ENCODE data around the gene DCTN1.

DCTN1 gene

DNA sequence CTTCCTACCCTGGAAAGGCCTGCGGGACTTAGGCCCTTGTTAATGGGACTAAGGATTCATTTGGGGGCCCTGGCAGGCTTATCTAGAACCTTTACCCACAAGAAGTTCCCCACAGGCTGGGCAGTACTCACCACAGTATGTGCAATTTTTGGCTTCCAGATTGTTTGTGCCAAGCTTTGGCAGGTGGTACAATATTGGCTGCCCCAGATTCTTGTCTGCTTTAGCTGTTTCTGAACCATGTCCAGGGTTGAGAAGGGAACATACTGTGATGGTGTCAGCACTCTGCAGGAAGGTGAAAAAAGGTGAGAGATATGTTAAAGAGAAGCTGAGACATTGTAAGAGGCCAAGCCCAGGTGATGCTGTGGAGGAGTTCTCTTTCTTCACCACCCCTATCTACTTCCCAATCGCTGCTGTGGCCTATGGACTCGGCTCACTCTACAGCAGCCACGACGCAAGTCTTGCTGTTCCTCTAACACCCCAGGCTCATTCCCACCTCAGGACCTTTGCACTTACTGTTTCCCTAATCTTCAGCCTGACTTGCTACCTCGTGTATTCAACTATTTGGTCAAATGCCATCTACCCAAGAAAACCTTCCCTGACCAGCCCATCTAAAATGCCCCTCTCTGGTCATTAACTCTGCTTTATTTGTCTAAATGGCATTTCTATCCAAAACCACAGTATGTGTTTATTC, 46.1 kb downstream of the DCTN1 start:
- in situ Hi-C loops (cut with MboI; ENCODE audit: low pct_unique_long_range_greater_than_20kb, low sequenced_read_pairs): no loop called here
- no peak for DNase-seq

DNA sequence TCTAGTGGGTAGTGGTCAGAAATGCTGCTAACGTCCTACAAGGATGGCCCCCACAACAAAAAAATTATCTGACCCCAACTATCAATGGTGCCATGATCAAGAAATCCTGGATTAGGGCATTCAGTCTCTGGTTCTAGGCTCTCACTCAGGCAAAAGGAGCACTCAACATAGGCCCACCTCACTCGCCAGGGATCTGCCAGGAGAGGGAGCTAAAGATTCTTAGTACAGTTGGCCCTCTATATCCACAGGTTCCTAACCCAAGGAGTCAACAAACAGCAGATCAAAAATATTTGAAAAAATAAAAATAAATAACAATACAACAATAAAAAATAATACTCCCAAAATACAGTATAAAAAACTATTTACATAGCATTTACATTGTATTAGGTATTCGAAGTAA, 46.9 kb downstream of the DCTN1 start:
- peak; percentile 63 for DNase-seq
- in situ Hi-C loops (cut with MboI; ENCODE audit: low pct_unique_long_range_greater_than_20kb, low sequenced_read_pairs): no loop called here

DNA sequence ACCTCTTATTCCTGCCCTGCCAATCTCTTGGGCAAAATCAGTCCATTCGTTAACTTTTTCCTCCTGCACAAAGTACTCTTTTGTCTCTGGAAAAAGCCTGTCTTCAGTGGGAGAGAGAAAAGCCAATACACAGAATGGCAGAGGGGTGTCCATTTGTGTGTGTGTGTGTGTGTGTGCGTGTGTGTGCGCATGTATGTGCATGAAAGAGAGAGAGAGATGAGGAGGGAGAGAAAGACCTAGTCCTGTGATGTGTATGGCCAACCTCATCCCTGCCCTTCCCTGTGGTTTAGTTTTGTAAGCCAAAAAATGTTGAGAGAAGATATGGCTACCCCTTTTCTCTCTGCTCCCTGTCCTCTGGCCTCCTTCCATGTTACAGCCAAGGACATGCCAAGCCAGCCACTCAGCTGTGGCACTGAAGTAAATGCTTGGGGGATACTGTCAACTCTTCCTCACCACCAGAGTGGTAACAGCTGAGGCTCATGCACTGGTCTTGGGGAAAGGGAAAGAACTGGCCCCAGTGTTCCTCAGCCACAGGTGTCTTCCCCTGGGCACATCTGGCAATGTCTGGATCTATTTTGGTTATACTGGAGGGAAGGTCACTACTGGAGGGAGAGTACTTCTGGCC, 47.4 kb downstream of the DCTN1 start:
- no peak for DNase-seq
- in situ Hi-C loops (cut with MboI; ENCODE audit: low pct_unique_long_range_greater_than_20kb, low sequenced_read_pairs): no loop called here

GRCh38 chr2:74328573-74328972, 51.5 kb downstream of the DCTN1 start:
- in situ Hi-C loops (cut with MboI; ENCODE audit: low pct_unique_long_range_greater_than_20kb, low sequenced_read_pairs): no loop called here

GRCh38 chr2:74328074-74328473, 52.0 kb downstream of the DCTN1 start:
- DNase-seq: no peak
- in situ Hi-C loops (cut with MboI; ENCODE audit: low pct_unique_long_range_greater_than_20kb, low sequenced_read_pairs): no loop called here

More at GRCh38 chr2:74328573-74328972, 51.5 kb downstream of the DCTN1 start:
- DNase-seq: no peak

DNA sequence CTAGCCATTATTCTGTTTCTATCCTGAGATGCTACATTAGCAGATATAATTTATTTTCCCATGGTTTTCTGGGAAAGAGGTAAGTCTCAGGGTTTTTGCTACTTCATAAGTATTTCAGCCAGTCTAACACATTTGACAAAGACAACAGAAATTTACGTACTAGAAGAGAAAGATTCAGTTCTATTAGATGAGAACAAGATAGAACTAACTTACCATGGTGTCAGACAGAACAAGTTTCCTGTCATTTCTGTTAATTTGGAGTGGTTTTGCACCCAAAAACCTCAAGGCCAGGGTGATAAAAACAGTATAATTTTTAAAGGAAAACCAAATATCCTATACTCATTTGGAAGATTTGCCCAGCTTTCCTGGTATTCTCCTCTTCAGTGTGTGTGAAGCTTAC, 52.5 kb downstream of the DCTN1 start:
- in situ Hi-C loops (cut with MboI; ENCODE audit: low pct_unique_long_range_greater_than_20kb, low sequenced_read_pairs): no loop called here
- no peak for DNase-seq

- in situ Hi-C loops (cut with MboI; ENCODE audit: low pct_unique_long_range_greater_than_20kb, low sequenced_read_pairs): no loop called here
- DNase-seq: no peak
Observed at GRCh38 chr2:74327199-74327598, 52.9 kb downstream of the DCTN1 start.

GRCh38 chr2:74325815-74326214, 54.3 kb downstream of the DCTN1 start:
- in situ Hi-C loops (cut with MboI; ENCODE audit: low pct_unique_long_range_greater_than_20kb, low sequenced_read_pairs): no loop called here
- DNase-seq: no peak

GRCh38 chr2:74321737-74322136, 58.4 kb downstream of the DCTN1 start:
- in situ Hi-C loops (cut with MboI; ENCODE audit: low pct_unique_long_range_greater_than_20kb, low sequenced_read_pairs): no loop called here
- no peak for DNase-seq

GRCh38 chr2:74317701-74318100, 62.4 kb downstream of the DCTN1 start:
- DNase-seq: no peak
- in situ Hi-C loops (cut with MboI; ENCODE audit: low pct_unique_long_range_greater_than_20kb, low sequenced_read_pairs): no loop called here

GRCh38 chr2:74316627-74317295, 63.4 kb downstream of the DCTN1 start:
- in situ Hi-C loops (cut with MboI; ENCODE audit: low pct_unique_long_range_greater_than_20kb, low sequenced_read_pairs): no loop called here
- DNase-seq: no peak

DNA sequence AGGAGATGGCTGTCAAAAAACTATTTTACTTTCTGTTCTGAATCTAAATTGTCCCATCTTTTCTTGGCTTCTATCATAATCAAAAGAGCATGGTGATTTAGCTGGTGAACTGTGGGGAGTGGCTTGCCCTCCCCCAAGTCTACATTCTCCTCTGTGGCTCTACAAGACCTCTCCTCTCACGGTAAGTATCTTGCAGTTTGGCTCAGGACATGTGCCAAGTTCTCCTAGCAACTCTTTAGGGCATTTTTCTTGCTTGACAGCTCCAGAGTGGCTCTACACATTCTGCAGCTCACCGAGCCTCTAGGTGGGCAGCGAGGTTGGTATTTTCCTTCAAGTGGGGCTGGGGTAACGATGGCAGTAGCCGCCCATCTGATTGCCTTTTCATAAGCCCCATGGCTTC, 66.0 kb downstream of the DCTN1 start:
- DNase-seq: no peak
- in situ Hi-C loops (cut with MboI; ENCODE audit: low pct_unique_long_range_greater_than_20kb, low sequenced_read_pairs): no loop called here

GRCh38 chr2:74313497-74313896, 66.6 kb downstream of the DCTN1 start:
- DNase-seq: no peak
- in situ Hi-C loops (cut with MboI; ENCODE audit: low pct_unique_long_range_greater_than_20kb, low sequenced_read_pairs): no loop called here

- no peak for DNase-seq
- in situ Hi-C loops (cut with MboI; ENCODE audit: low pct_unique_long_range_greater_than_20kb, low sequenced_read_pairs): no loop called here
Observed at GRCh38 chr2:74312913-74313312, 67.2 kb downstream of the DCTN1 start.

All from KBM-7 (cell line).